Endothelial cell of umbilical vein (primary cell): ENCODE measurements around the gene CALD1. TPM values are rescaled to one million over a fixed set of nuclear protein-coding genes. Genes with fewer than 3 reads are reported as not detected.
A peak's percentile ranks its signal among the peaks of the same experiment; 100 is the strongest.

Experiments
- BruUV-seq: library from RNA; stranded (reverse); fragments of 400-500 nt; replicated peaks from 2 replicates; lab custom pipeline; 2021; lab: Mats Ljungman, UMichigan
- CTCF ChIA-PET: fragments of 300-600, 350-600 bp; sonication (Branson Sonifier 250); formaldehyde crosslinking; loops from one replicate; lab custom pipeline; 2021; ENCODE audit warnings: antibody characterized with exemption, inconsistent platforms; lab: Charles Lee
- POLR2A ChIA-PET: fragments of 300-600, 350-600 bp; sonication (Branson Sonifier 250); formaldehyde crosslinking; loops from one replicate; lab custom pipeline; 2021; ENCODE audit warnings: antibody characterized with exemption, inconsistent platforms; lab: Charles Lee
- DNase-seq: peaks from one replicate; pipeline ENCODE4 v3.0.0-alpha.2; 2011; ENCODE audit warnings: low read depth, low spot score
- FAIRE-seq: peaks from 2 replicates; lab custom pipeline; 2011; peaks lifted over from hg19 to GRCh38; lab: Jason Lieb, UNC
- H2AFZ ChIP-seq: 2 replicates; pipeline ENCODE4 v1.6.0; 2012; ENCODE audit warnings: low read depth, low read length, control low read depth, inconsistent platforms
- H3K27ac ChIP-seq: 2 replicates; pipeline ENCODE4 v1.5.1; 2011; ENCODE audit warnings: low read depth, mild to moderate bottlenecking, control low read depth, low read length, moderate library complexity; ENCODE audit not compliant: insufficient read depth
- H3K27me3 ChIP-seq, 2 experiments: 2 replicates each; pipeline versions ENCODE4 v1.6.0 to v1.6.1; 2011; ENCODE audit warnings: low read length in 2 of 2, mixed read lengths in 1 of 2; ENCODE audit not compliant: control insufficient read depth in 2 of 2, insufficient read depth in 2 of 2
- H3K36me3 ChIP-seq, 2 experiments: 2 replicates in 1 of 2; 3 replicates in 1 of 2; pipeline ENCODE4 v1.5.1; 2011; ENCODE audit warnings: low read length in 2 of 2, mild to moderate bottlenecking in 1 of 2, moderate library complexity in 1 of 2; ENCODE audit not compliant: control insufficient read depth in 2 of 2, insufficient read depth in 2 of 2; ENCODE audit errors: extremely low read depth in 1 of 2
- H3K4me1 ChIP-seq: 3 replicates; pipeline ENCODE4 v1.5.1; 2011; ENCODE audit warnings: mild to moderate bottlenecking, low read length; ENCODE audit not compliant: control insufficient read depth, insufficient read depth; ENCODE audit errors: extremely low read depth
- H3K4me2 ChIP-seq: 2 replicates; pipeline ENCODE4 v1.6.1; 2011; ENCODE audit warnings: low read length, control low read depth, mixed read lengths; ENCODE audit not compliant: insufficient read depth
- H3K4me3 ChIP-seq, 3 experiments: fragments of 200-600 bp in 1 of 3; sonication (generic), shearing (Covaris generic) in 1 of 3; replicated peaks in 1 of 3; 2 replicates each; pipeline ENCODE4 v1.5.1; 2011 to 2016; ENCODE audit warnings: control low read depth in 3 of 3, low read length in 3 of 3, mild to moderate bottlenecking in 2 of 3, inconsistent platforms in 1 of 3, low read depth in 1 of 3, moderate library complexity in 1 of 3; ENCODE audit not compliant: insufficient read depth in 1 of 3
- H3K79me2 ChIP-seq: 2 replicates; pipeline ENCODE4 v1.6.0; 2012; ENCODE audit warnings: low read length, inconsistent platforms; ENCODE audit not compliant: control insufficient read depth, insufficient read depth
- H3K9ac ChIP-seq: replicated peaks from 2 replicates; pipeline ENCODE3; 2011; ENCODE audit warnings: low read length, control low read depth; ENCODE audit not compliant: insufficient read depth; ENCODE audit errors: extremely low read depth
- H3K9me1 ChIP-seq: replicated peaks from 3 replicates; pipeline ENCODE4 v1.6.0; 2011; ENCODE audit warnings: mild to moderate bottlenecking, low read length; ENCODE audit not compliant: control insufficient read depth, insufficient read depth; ENCODE audit errors: extremely low read depth
- H3K9me3 ChIP-seq: replicated peaks from 2 replicates; pipeline ENCODE4 v1.5.1; 2012; ENCODE audit warnings: low read length, inconsistent platforms; ENCODE audit not compliant: control insufficient read depth, insufficient read depth
- H4K20me1 ChIP-seq: replicated peaks from 2 replicates; pipeline ENCODE3; 2011; ENCODE audit warnings: mild to moderate bottlenecking, low read length; ENCODE audit not compliant: control insufficient read depth, insufficient read depth; ENCODE audit errors: extremely low read depth
- EZH2 ChIP-seq: IDR thresholded peaks from 2 replicates; pipeline ENCODE4 v1.6.1; 2012; ENCODE audit warnings: borderline replicate concordance, low read depth, mild to moderate bottlenecking, moderate library complexity, low read length, inconsistent platforms; ENCODE audit not compliant: severe bottlenecking
- FOS ChIP-seq: IDR thresholded peaks from 2 replicates; pipeline ENCODE4 v1.6.1; 2011; ENCODE audit warnings: mild to moderate bottlenecking, low read length, moderate library complexity, borderline replicate concordance; ENCODE audit not compliant: insufficient read depth
- GATA2 ChIP-seq: IDR thresholded peaks from 2 replicates; pipeline ENCODE4 v1.7.0; 2011; ENCODE audit warnings: low read depth, mild to moderate bottlenecking, moderate library complexity, mixed read lengths, low read length; ENCODE audit not compliant: insufficient read length, insufficient read depth
- JUN ChIP-seq: IDR thresholded peaks from 2 replicates; pipeline ENCODE4 v1.6.1; 2011; ENCODE audit warnings: borderline replicate concordance, low read depth; ENCODE audit not compliant: insufficient read length, insufficient read depth
- MYC ChIP-seq: IDR thresholded peaks from one replicate; pipeline ENCODE4 v1.6.1; 2011; ENCODE audit warnings: mild to moderate bottlenecking, low read depth, low read length
- POLR2A ChIP-seq: IDR thresholded peaks from 2 replicates; pipeline ENCODE4 v1.6.1; 2012; ENCODE audit warnings: low read depth, mild to moderate bottlenecking, control low read depth, low read length
- POLR2AphosphoS5 ChIP-seq: IDR thresholded peaks from 2 replicates; pipeline ENCODE4 v1.6.1; 2012; ENCODE audit warnings: low read depth, mild to moderate bottlenecking, control low read depth, low read length, moderate library complexity; ENCODE audit not compliant: insufficient read depth
- dilution Hi-C: fragments of 300-500 bp; cut with MboI; formaldehyde crosslinking; loops from one replicate; pipeline ENCODE4 v1.15.0; 2019; ENCODE audit warnings: low sequenced_read_pairs; ENCODE audit not compliant: extremely low pct_ligation_motif_present
- intact Hi-C: fragments of 100-400 bp; cut with micrococcal nuclease; formaldehyde crosslinking; loops from one replicate; pipeline ENCODE4 v1.10.0; 2022
- polyA plus RNA-seq, 4 experiments: library from polyadenylated mRNA; depleted of rRNA in 3 of 4; stranded (reverse) in 3 of 4; unstranded in 1 of 4; fragments of >200 nt; gene quantifications; 2 replicates each; pipeline versions ENCODE4 v1.2.1 to v1.2.3, GENCODE V29; 2011 to 2012; ENCODE audit warnings: missing spikeins in 1 of 4
- total RNA-seq: library from RNA; stranded (reverse); gene quantifications from 2 replicates; pipeline ENCODE4 v1.2.3, GENCODE V29; 2021
- TF ChIP-seq, protein P1 (sequence below): IDR thresholded peaks from 2 replicates; pipeline ENCODE4 v1.6.1; 2011; ENCODE audit not compliant: insufficient read depth, insufficient read length
- TF ChIP-seq, protein P2 (sequence below), 2 donors: IDR thresholded peaks; 1 replicate in 1 of 2; 2 replicates in 1 of 2; pipeline ENCODE4 v1.5.1; 2011; ENCODE audit warnings: low read length in 2 of 2, mild to moderate bottlenecking in 2 of 2, moderate library complexity in 2 of 2, control low read depth in 1 of 2, inconsistent platforms in 1 of 2, low read depth in 1 of 2; ENCODE audit not compliant: insufficient read depth in 1 of 2; ENCODE audit errors: extremely low read depth in 1 of 2

CALD1 gene
- total and polyA plus RNA-seq, 2 donors (not counting 3 experiments of a cell fraction or from before 2014, with no cell fraction given): 136 to 307 TPM

DNA sequence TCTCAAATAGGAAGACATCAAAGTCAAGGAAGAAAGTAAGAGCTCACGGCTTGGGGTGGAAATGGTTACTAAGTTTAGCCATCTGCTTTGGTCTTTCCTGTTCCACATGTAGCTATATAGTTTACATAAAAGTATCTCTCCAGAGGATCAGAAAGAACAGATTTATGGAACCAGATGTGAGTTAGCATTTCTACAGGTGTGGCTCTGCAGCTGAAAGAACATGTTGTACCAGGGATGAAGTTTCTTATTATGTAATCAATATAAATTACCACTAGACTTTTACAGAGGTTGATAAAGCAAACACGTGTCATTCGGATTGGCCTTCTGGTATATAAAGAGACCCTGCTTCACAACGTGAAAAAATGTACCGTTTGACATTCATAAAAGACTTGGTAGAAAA is 19.9 kb downstream of the CALD1 start:
- Histone ChIP-seq H3K36me3 (peaks cover 0 to 12% of the 10 kb centered on the region in 2 experiments), H3K9me3 (no peaks in the 10 kb centered on the region), H3K79me2 (peaks cover 83% of the 10 kb centered on the region), H3K9me1 (no peaks in the 10 kb centered on the region), H3K4me1 (peaks cover 51% of the 10 kb centered on the region), H3K27ac (no peak overlapping the region), H4K20me1 (peaks cover 3% of the 10 kb centered on the region), H3K27me3 (no peaks in the 10 kb centered on the region), H3K9ac (no peak overlapping the region), H2AFZ (no peak overlapping the region), H3K4me3 (no peak overlapping the region), H3K4me2 (peak overlapping the region; percentile 50)
- TF ChIP-seq GATA2 (no peak), POLR2A (no peak), FOS (no peak), EZH2 (no peak), POLR2AphosphoS5 (no peak), JUN (no peak), MYC (no peak)
- TF ChIP-seq, protein P1, sequence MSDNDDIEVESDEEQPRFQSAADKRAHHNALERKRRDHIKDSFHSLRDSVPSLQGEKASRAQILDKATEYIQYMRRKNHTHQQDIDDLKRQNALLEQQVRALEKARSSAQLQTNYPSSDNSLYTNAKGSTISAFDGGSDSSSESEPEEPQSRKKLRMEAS: no peak
- TF ChIP-seq, protein P2, sequence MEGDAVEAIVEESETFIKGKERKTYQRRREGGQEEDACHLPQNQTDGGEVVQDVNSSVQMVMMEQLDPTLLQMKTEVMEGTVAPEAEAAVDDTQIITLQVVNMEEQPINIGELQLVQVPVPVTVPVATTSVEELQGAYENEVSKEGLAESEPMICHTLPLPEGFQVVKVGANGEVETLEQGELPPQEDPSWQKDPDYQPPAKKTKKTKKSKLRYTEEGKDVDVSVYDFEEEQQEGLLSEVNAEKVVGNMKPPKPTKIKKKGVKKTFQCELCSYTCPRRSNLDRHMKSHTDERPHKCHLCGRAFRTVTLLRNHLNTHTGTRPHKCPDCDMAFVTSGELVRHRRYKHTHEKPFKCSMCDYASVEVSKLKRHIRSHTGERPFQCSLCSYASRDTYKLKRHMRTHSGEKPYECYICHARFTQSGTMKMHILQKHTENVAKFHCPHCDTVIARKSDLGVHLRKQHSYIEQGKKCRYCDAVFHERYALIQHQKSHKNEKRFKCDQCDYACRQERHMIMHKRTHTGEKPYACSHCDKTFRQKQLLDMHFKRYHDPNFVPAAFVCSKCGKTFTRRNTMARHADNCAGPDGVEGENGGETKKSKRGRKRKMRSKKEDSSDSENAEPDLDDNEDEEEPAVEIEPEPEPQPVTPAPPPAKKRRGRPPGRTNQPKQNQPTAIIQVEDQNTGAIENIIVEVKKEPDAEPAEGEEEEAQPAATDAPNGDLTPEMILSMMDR (IDR thresholded peaks at IDR 0.05; ENCODE audit: extremely low read depth in 1 of 2, insufficient read depth in 1 of 2, low read depth in 1 of 2, low read length in 2 of 2): no peak
- CTCF ChIA-PET: interaction anchor here (0.8 to 2.4 kb wide), 4 partner anchors 10 to 15 kb away, joined by 3 to 7 read pairs (median 3); no protein-coding TSS in a partner anchor
- BruUV-seq: no TSS peak
- POLR2A ChIA-PET: interaction anchor here (0.7 to 0.9 kb wide), 2 partner anchors 9 to 12 kb away, joined by 3 read pairs; no protein-coding TSS in a partner anchor
- FAIRE-seq: peak; percentile 38
- intact Hi-C loops (no loop called here), dilution Hi-C loops (no loop called here)
- DNase-seq: peak; percentile 29
